ENCODE data around the gene G2E3.

The G2E3 gene

GRCh38 chr14:30521899-30522736 lies 36.8 kb upstream of the G2E3 start:
- no peak overlapping the region for H3K4me3 ChIP-seq (ENCODE audit: low read depth, low read length)
- peak; percentile 63 for TF ChIP-seq CTCF (IDR thresholded peaks at IDR 0.05; ENCODE audit: low read depth, low read length, missing control alignments)
- in situ Hi-C loops (cut with HindIII; ENCODE audit: low sequenced_read_pairs): no loop called here
- DNase-seq (ENCODE audit: low read depth): peak; percentile 18

GRCh38 chr14:30525833-30526232 lies 33.1 kb upstream of the G2E3 start:
- no peak for DNase-seq (ENCODE audit: low read depth)
- no peak for TF ChIP-seq CTCF (IDR thresholded peaks at IDR 0.05; ENCODE audit: low read depth, low read length, missing control alignments)
- no peak overlapping the region for H3K4me3 ChIP-seq (ENCODE audit: low read depth, low read length)
- in situ Hi-C loops (cut with HindIII; ENCODE audit: low sequenced_read_pairs): no loop called here

- DNase-seq (ENCODE audit: low read depth): no peak
- TF ChIP-seq CTCF (IDR thresholded peaks at IDR 0.05; ENCODE audit: low read depth, low read length, missing control alignments): no peak
- in situ Hi-C loops (cut with HindIII; ENCODE audit: low sequenced_read_pairs): no loop called here
- H3K4me3 ChIP-seq (ENCODE audit: low read depth, low read length): no peak overlapping the region
These were observed 31.8 kb upstream of the G2E3 start for GRCh38 chr14:30527196-30527595.

- in situ Hi-C loops (cut with HindIII; ENCODE audit: low sequenced_read_pairs): no loop called here
- TF ChIP-seq CTCF (IDR thresholded peaks at IDR 0.05; ENCODE audit: low read depth, low read length, missing control alignments): no peak
- no peak for DNase-seq (ENCODE audit: low read depth)
- H3K4me3 ChIP-seq (ENCODE audit: low read depth, low read length): no peak overlapping the region
These were observed 30.8 kb upstream of the G2E3 start for GRCh38 chr14:30528119-30528518.

GRCh38 chr14:30528778-30529642 lies 29.9 kb upstream of the G2E3 start:
- in situ Hi-C loops (cut with HindIII; ENCODE audit: low sequenced_read_pairs): no loop called here
- DNase-seq (ENCODE audit: low read depth): no peak
- no peak for TF ChIP-seq CTCF (IDR thresholded peaks at IDR 0.05; ENCODE audit: low read depth, low read length, missing control alignments)
- H3K4me3 ChIP-seq (ENCODE audit: low read depth, low read length): no peak overlapping the region

GRCh38 chr14:30532264-30532663 lies 26.7 kb upstream of the G2E3 start:
- TF ChIP-seq CTCF (IDR thresholded peaks at IDR 0.05; ENCODE audit: low read depth, low read length, missing control alignments): no peak
- in situ Hi-C loops (cut with HindIII; ENCODE audit: low sequenced_read_pairs): no loop called here
- no peak for DNase-seq (ENCODE audit: low read depth)
- no peak overlapping the region for H3K4me3 ChIP-seq (ENCODE audit: low read depth, low read length)
